Pancreas (tissue), 10 donors: ENCODE measurements around the gene MRPL55. TPM values are rescaled to one million over a fixed set of nuclear protein-coding genes. Genes with fewer than 3 reads are reported as not detected.
A peak's percentile ranks its signal among the peaks of the same experiment; 100 is the strongest.

Experiments
- ATAC-seq, 4 donors: fragments of 200-7000 bp; cut with Tn5 transposase; one replicate each; pipeline versions ENCODE4 v1.8.0 to v1.9.1; 2020; ENCODE audit warnings: mild to moderate bottlenecking in 4 of 4, moderate library complexity in 4 of 4
- DNase-seq, 6 donors: peaks; one replicate each; pipeline ENCODE4 v3.0.0-alpha.2; 2020
- FAIRE-seq: peaks from 2 replicates; lab custom pipeline; 2012; peaks lifted over from hg19 to GRCh38; lab: Jason Lieb, UNC
- H3K27ac ChIP-seq, 4 donors: fragments of 200-600 bp; sonication (generic); 1 replicate in 3 of 4; 2 replicates in 1 of 4; pipeline versions ENCODE4 v1.5.0 to v1.8.0; 2020
- H3K27me3 ChIP-seq, 4 donors: fragments of 200-600 bp; one replicate each; pipeline ENCODE4 v1.8.0; 2021
- H3K36me3 ChIP-seq, 3 donors: fragments of 200-600 bp; sonication (generic) in 1 of 3; one replicate each; pipeline versions ENCODE4 v1.5.0 to v1.8.0; 2020 to 2021
- H3K4me1 ChIP-seq, 3 donors: fragments of 200-600 bp; one replicate each; pipeline ENCODE4 v1.8.0; 2021
- H3K4me3 ChIP-seq, 4 donors: fragments of 200-600 bp; sonication (generic) in 2 of 4; one replicate each; pipeline versions ENCODE4 v1.5.0 to v1.8.0; 2020 to 2021
- H3K9me3 ChIP-seq, 4 donors: fragments of 200-600 bp; one replicate each; pipeline ENCODE4 v1.8.0; 2021
- CTCF ChIP-seq, 4 donors: fragments of 200-600 bp; sonication (generic) in 3 of 4; IDR thresholded peaks; one replicate each; pipeline versions ENCODE4 v1.5.0 to v1.8.0; 2021; ENCODE audit warnings: antibody characterized with exemption in 4 of 4
- WGBS, 2 donors: extraction: QIAGEN DNeasy Blood & Tissue Kit; methylation state at CpG; one replicate each; pipeline ENCODE4 v1.1.7; 2013; 5-methylcytosine and 5-hydroxymethylcytosine counted together
- intact Hi-C, 3 donors: fragments of 100-400 bp; cut with DNase I; formaldehyde crosslinking; loops; one replicate each; pipeline versions ENCODE4 v1.11.1 to v1.14.2; 2022
- polyA plus RNA-seq, 2 donors: library from polyadenylated mRNA; stranded (reverse); fragments of 200-250 nt; gene quantifications; one replicate each; pipeline ENCODE4 v1.2.3, GENCODE V29; 2013
- total RNA-seq, 6 donors: library from RNA; stranded (reverse); fragmentation: NEBNext Ultra II Directional in 4 of 6; extraction: Animal tissue kit (Norgen Biotek cat#: 25700) in 4 of 6; gene quantifications; one replicate each; pipeline versions ENCODE4 v1.2.1 to v1.2.4, GENCODE V29; 2021 to 2023
- donor health status: healthy with polysubstance abuse.
- donor health status: DM: no; HTN: no; CAD: no; lungs with moderate emphysema.
- donor health status: DM: no; HTN: no; CAD: no.
- donor health status: control.
- donor health status: control.
- donor health status: Bipolar disorder and iron deficiency.
- donor health status: DM: yes; HTN: yes; CAD: no.
- donor health status: DM: no; HTN: no; CAD: no.
- donor health status: DM: no; HTN: no; CAD: no.
- donor health status: DM: yes; HTN: yes; CAD: no.

Gene MRPL55
- total and polyA plus RNA-seq, 8 donors = 18.1 to 113 (median 24.0) TPM

GRCh38 chr1:228084325-228084724, 24.8 kb downstream of the MRPL55 start:
- peak in 2 of 4 donors; percentile 9 to 19 for ATAC-seq

DNA sequence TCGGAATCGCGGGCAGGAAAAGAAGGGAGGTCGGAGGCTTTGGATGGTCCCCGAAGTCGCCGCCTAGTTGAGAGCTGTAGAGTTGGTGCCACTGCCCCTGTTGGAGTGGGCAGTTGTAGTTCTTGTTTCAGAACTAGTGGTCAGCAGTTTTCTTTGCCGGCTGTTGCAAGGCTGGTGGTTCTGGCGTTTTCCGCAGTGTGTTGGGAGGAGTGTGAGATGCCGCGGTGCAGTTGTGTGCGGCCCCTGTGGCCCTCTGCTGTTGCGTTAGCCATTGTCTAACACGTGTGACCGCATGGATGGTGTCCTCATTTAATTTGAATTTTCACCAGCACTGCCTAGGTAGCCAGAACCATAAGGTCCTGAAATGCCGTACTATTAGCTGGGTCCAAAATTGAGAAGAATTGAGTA, 25.2 kb downstream of the MRPL55 start:
- H3K27ac ChIP-seq = peak overlapping the region; percentile 99
- 1% methylated on average over 17 of the region's 17 CpGs for WGBS, 2 donors

More at GRCh38 chr1:228084325-228084724, 24.8 kb downstream of the MRPL55 start:
- Histone ChIP-seq H3K27me3 (no peaks in the 10 kb centered on the region), H3K9me3 (no peaks in the 10 kb centered on the region), H3K4me1 (peaks cover 49 to 64% (median 52%) of the 10 kb centered on the region in 3 donors), H3K36me3 (no peaks in the 10 kb centered on the region), H3K4me3 (peak overlapping the region; percentile 84 to 96 (median 86)), H3K27ac (peak overlapping the region in 2 of 4 donors; percentile 99)
- intact Hi-C loops = no loop called here
- DNase-seq (peak in 1 of 6 donors; percentile 22), FAIRE-seq (no peak)
- no peak for TF ChIP-seq CTCF (IDR thresholded peaks at IDR 0.05)
- WGBS, 2 donors = 6 to 9% methylated on average over 3 of the region's 3 CpGs

GRCh38 chr1:228082918-228083870, 25.9 kb downstream of the MRPL55 start:
- H3K36me3 ChIP-seq = no peaks in the 10 kb centered on the region
- peak overlapping the region; percentile 84 to 96 (median 86) for H3K4me3 ChIP-seq
- no peaks in the 10 kb centered on the region for H3K27me3 ChIP-seq
- DNase-seq = peak; percentile 62 to 91 (median 74)
- FAIRE-seq = no peak
- peak overlapping the region; percentile 99 for H3K27ac ChIP-seq
- peak; percentile 25 to 50 (median 35) for ATAC-seq
- peaks cover 38 to 53% (median 41%) of the 10 kb centered on the region in 3 donors for H3K4me1 ChIP-seq
- TF ChIP-seq CTCF (IDR thresholded peaks at IDR 0.05) = no peak
- no peaks in the 10 kb centered on the region for H3K9me3 ChIP-seq
- intact Hi-C loops = no loop called here
- WGBS, 2 donors = 0 to 1% methylated on average over 45 to 79 of the region's 79 CpGs

More for the DNA sequence above, 25.2 kb downstream of the MRPL55 start:
- FAIRE-seq (no peak), ATAC-seq (peak in 2 of 4 donors; percentile 6 to 12), DNase-seq (peak in 2 of 6 donors; percentile 33 to 61)
- H3K4me3 ChIP-seq = peak overlapping the region; percentile 84 to 96 (median 86)
- H3K27me3 ChIP-seq = no peaks in the 10 kb centered on the region
- TF ChIP-seq CTCF (IDR thresholded peaks at IDR 0.05) = no peak
- H3K9me3 ChIP-seq = no peaks in the 10 kb centered on the region
- no peaks in the 10 kb centered on the region for H3K36me3 ChIP-seq
- intact Hi-C loops = no loop called here
- H3K4me1 ChIP-seq = peaks cover 45 to 59% (median 48%) of the 10 kb centered on the region in 3 donors

- peak within 1 kb of the TSS; percentile 84 to 96 (median 86) for H3K4me3 ChIP-seq
- FAIRE-seq = no peak
- intact Hi-C loops = no loop called here
- peak within 1 kb of the TSS; percentile 99 for H3K27ac ChIP-seq
- H3K4me1 ChIP-seq = peaks cover 30 to 44% (median 34%) of the 10 kb centered on the region in 3 donors
- no peaks in the 10 kb centered on the region for H3K9me3 ChIP-seq
- H3K36me3 ChIP-seq = no peaks in the 10 kb centered on the region
- 0 to 1% methylated on average over 49 to 87 of the region's 87 CpGs for WGBS, 2 donors
- H3K27me3 ChIP-seq = no peaks in the 10 kb centered on the region
- peak; percentile 88 to 92 (median 92) for ATAC-seq
- peak in 2 of 4 donors; percentile 13 to 14 for TF ChIP-seq CTCF (IDR thresholded peaks at IDR 0.05)
- DNase-seq = peak; percentile 88 to 98 (median 96)
Observed at GRCh38 chr1:228082214-228082917, 26.7 kb downstream of the MRPL55 start, which contains the start of gene ARF1. ARF1 (plus strand) TSS chr1:228082708; CDS start chr1:228097115, 14,407 bp downstream.
